Activated T-cell treated with anti-CD3 and anti-CD28 coated beads, Interleukin-2, amount 50 U/mL, for 4 hours (primary cell): ENCODE data around the gene VMAC. TPM values are rescaled to one million over a fixed set of nuclear protein-coding genes. Genes with fewer than 3 reads are reported as not detected.
"Not testable (repeated sequence)": the region's sequence is repeated elsewhere in the genome, so short reads cannot be mapped to it uniquely, and the experiment has no call there.

Source experiments
- ATAC-seq, 2 donors: fragments of 200-7000 bp; cut with Tn5 transposase; one replicate each; pipeline ENCODE4 v1.10.0; 2021
- DNase-seq: peaks from one replicate; pipeline ENCODE4 v3.0.0-alpha.2; 2020
- H3K27me3 Mint-ChIP-seq: one replicate; pipeline ENCODE4 v1.8.0; 2021; ENCODE audit warnings: low read depth, mixed read lengths
- H3K36me3 Mint-ChIP-seq: one replicate; pipeline ENCODE4 v1.8.0; 2022; ENCODE audit warnings: mixed read lengths; ENCODE audit not compliant: insufficient read depth
- H3K4me1 Mint-ChIP-seq: one replicate; pipeline ENCODE4 v1.8.0; 2021; ENCODE audit warnings: low read depth, mixed read lengths
- H3K4me3 Mint-ChIP-seq: one replicate; pipeline ENCODE4 v1.8.0; 2021; ENCODE audit warnings: mild to moderate bottlenecking, moderate library complexity, mixed read lengths
- H3K9me3 Mint-ChIP-seq: one replicate; pipeline ENCODE4 v1.8.0; 2021; ENCODE audit warnings: mixed read lengths
- total RNA-seq, 3 donors: library from RNA; stranded (reverse); gene quantifications; one replicate each; pipeline ENCODE4 v1.2.1, GENCODE V29; 2021

The VMAC gene
- total RNA-seq, 3 donors from 2014 or later, result 1.3 to 1.8 (median 1.7) TPM

DNA sequence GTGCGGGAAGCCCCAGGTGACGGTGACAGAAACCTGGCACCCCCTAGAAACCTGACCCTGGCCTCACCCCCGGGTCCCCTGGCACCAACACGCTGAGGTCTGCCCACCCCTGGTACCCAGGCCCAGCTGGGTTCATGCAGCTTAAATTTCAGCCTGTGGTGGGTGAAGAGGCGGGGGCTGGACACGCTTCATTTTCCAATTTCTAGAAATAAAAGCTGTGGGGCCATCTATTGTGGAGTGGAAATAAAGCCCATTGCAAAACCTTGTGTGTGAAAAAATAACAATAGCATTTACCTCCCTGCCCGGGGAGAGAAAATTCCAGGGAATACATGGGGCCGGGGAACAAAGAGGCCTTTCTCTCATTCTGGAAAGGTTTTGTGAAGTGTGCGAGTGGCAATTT lies 26.8 kb upstream of the VMAC start:
- Mint-ChIP-seq H3K4me1 (no peaks in the 10 kb centered on the region), H3K9me3 (no peaks in the 10 kb centered on the region), H3K36me3 (no peaks in the 10 kb centered on the region), H3K27me3 (peaks cover 29% of the 10 kb centered on the region), H3K4me3 (no peak overlapping the region)
- no peak for ATAC-seq
- DNase-seq, result no peak

DNA sequence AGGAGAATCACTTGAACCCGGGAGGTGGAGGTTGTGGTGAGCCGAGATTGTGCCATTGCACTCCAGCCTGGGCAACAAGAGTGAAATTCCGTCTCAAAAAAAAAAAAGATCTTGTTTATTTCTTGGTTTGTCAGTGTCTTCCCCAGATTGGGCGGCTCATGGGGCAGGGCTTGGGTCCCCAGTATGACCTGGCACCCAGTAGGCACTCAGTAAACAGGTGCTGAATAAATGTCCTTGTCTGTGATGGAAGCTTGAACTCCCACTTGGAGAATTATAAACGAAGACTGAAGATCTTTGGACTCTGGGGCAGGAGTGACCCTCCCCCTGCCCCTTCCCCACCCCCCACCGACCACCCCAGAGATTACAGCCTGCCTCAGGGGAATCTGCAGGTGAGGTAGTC lies 24.5 kb upstream of the VMAC start:
- DNase-seq, result no peak
- Mint-ChIP-seq H3K4me3 (no peak overlapping the region), H3K36me3 (no peaks in the 10 kb centered on the region), H3K4me1 (no peaks in the 10 kb centered on the region), H3K27me3 (peaks cover 29% of the 10 kb centered on the region), H3K9me3 (no peaks in the 10 kb centered on the region)
- ATAC-seq, result no peak

DNA sequence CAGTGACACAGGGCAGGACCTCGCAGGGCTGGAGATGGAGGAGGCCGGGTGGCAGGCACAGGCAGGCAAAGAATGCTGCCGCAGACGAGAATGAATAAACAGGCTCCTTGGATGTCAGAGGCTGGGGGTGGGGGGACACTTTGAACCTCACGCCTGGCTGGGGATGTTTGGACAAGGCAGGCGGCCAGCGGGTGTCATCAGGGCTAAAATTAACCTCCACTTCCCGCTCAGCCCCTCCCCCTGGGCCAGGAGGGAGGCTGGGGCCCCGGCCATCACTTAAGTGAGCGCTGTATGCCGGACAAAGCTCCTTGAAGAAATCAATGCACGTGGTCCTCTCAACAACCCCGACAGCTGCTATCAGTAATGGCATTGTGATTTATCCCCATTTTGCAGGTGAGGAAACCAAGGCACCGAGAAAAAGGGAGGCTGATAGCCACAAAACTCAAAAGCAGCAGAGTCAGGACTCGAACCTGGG lies 24.0 kb upstream of the VMAC start:
- no peaks in the 10 kb centered on the region for H3K9me3 Mint-ChIP-seq
- ATAC-seq (no peak), DNase-seq (no peak)
- no peak overlapping the region for H3K4me3 Mint-ChIP-seq
- H3K36me3 Mint-ChIP-seq, result no peaks in the 10 kb centered on the region
- peaks cover 34% of the 10 kb centered on the region for H3K27me3 Mint-ChIP-seq
- H3K4me1 Mint-ChIP-seq, result no peaks in the 10 kb centered on the region

DNA sequence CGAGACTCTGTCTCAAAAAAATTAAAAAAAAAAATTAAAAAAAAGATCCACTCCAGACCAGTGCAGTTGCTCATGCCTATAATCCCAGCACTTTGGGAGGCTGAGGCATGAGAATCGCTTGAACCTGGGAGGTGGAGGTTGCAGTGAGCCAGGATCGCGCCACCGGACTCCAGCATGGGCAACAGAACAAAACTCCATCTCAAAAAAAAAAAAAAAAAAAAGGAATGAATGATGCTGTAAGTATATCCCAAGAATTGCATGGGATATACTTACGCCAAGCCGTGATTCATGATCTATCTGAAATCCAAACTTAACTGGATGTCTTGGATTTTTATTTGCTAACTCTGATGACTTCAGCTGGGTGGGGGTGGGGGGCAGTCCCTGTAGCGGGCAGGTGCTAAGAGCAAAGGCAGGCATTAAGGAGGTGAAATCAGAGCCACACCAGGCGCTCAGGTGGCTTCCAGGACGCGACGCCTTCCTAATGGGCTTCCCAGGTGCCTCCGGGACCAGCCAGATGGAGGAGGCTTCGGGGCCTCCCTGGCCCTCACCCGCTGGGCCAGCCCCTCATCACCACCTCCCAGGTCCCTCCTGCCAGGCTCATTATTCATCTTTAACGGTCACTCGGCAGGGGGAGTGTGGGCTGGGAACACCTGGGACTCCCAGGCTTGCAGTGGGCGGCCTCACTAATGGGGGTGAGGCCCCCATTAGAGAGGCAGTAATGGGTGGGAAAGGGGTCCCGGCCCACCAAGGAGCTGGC lies 23.0 kb upstream of the VMAC start:
- Mint-ChIP-seq H3K4me1 (no peaks in the 10 kb centered on the region), H3K9me3 (no peaks in the 10 kb centered on the region), H3K36me3 (no peaks in the 10 kb centered on the region), H3K27me3 (peaks cover 30% of the 10 kb centered on the region), H3K4me3 (no peak overlapping the region)
- DNase-seq, result no peak
- no peak for ATAC-seq

DNA sequence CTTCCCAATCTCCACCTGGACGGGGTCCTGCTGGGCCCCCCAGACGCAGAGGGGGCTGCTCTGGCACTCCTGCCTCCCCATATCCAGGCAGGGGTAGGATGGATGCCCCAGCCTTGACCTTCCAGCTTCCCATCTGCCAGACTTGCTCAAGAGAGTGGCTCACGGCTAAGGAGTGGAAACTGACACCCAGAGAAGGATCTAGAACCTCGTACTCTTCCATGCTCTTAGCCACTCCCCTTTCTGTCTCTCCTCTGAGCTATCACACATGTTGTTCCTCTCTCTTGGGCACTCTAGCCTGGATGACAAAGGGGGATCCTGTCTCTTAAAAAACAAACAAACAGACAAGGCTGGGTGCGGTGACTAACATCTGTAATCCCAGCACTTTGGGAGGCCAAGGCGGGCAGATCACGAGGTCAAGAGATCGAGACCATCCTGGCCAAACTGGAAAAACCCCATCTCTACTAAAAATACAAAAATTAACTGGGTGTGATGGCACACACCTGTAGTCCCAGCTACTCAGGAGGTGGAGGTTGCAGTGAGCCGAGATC lies 22.2 kb upstream of the VMAC start:
- no peak for ATAC-seq
- Mint-ChIP-seq H3K4me3 (no peak overlapping the region), H3K36me3 (no peaks in the 10 kb centered on the region), H3K9me3 (no peaks in the 10 kb centered on the region), H3K27me3 (peaks cover 27% of the 10 kb centered on the region), H3K4me1 (no peaks in the 10 kb centered on the region)
- no peak for DNase-seq

DNA sequence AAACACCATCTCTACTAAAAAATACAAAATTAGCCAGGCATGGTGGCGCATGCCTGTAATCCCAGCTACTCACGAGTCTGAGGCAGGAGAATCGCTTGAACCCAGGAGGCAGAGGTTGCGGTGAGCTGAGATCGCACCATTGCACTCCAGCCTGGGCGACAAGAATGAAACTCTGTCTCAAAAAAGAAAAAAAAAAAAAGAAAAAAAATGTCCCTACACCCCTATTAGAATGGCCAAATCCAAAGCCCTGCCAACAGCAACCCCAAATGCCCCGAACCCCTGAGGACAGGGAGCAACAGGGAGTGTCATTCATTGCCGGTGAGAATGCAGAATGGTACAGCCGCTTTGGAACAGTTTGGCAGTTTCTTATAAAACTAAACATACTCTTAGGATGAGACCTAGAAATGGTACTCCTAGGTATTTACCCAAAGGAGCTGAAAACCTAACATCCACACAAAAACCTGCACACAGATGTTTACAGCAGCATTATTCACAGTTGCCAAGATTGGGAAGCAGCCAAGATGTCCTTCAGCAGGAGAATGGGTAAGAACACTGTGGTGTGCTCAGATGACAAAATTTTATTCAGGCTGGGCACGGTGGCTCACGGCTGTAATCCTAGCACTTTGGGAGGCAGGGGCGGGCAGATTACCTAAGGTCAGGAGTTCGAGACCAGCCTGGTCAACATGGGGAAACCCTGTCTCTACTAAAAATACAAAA lies 21.4 kb upstream of the VMAC start:
- not testable (repeated sequence) for H3K4me3 Mint-ChIP-seq, H3K36me3 Mint-ChIP-seq, H3K9me3 Mint-ChIP-seq, DNase-seq, ATAC-seq, H3K4me1 Mint-ChIP-seq
- H3K27me3 Mint-ChIP-seq, result peaks cover 21% of the 10 kb centered on the region

DNA sequence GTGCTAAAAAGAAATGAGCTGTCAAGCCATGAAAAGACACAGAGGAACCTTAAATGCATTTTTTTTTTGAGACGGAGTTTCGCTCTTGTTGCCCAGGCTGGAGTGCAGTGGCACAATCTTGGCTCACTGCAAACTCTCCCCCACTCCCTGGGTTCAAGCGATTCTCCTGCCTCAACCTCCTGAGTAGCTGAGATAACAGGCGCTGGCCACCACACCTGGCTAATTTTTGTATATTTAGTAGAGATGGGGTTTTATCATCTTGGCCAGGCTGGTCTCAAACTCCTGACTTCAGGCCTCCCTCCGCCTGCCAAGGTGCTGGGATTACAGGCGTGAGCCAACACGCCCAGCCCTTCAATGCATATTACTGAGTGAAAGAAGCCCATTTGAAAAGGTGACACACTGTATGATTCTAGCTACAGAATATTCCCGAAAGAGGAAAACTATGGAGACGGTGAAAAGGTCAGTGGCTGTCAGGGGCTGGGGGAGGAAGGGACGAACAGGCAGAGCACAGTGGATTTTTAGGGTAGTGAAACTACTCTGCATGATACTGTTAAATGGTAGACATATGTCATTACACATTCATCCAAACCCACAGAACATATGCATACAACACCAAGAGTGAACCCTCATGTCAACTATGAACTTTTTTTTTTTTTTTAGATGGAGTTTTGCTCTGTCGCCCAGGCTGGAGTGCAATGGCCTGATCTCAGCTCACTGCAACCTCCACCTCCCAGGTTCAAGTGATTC lies 20.4 kb upstream of the VMAC start:
- H3K36me3 Mint-ChIP-seq, H3K9me3 Mint-ChIP-seq, DNase-seq, H3K4me3 Mint-ChIP-seq, H3K4me1 Mint-ChIP-seq: not testable (repeated sequence)
- peaks cover 21% of the 10 kb centered on the region for H3K27me3 Mint-ChIP-seq
- peak in 1 of 2 donors; percentile 23 for ATAC-seq

DNA sequence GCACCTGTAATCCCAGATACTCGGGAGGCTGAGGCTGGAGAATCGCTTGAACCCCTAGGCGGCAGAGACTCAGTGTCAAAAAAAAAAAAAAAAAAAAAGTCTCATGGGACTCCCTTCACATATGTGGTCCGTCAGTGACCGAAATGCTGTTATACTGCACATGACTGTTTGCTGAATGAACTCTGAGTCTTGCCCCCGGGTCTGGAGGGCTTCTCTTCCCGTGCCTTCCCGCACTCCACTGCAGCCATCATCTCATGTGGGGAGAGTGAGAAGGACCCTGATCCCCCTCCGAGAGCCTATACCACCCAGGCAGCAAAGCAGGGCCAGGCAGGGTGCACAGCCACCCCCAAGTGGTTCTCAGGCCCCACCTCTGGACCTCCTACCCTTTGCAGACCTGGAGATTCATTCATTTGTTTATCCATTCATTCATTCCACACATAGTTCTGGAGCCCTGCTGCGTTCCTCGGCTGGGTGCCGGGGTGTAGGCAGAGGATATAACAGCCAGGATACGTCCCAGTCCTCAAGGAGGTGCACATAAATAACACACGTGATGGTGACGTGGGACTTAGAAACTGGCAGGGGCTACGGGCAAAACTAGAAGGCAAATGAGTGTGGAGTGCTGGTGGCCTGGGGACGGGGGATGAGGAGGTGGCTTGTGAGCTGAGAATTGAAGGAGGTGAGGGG lies 15.2 kb upstream of the VMAC start:
- H3K36me3 Mint-ChIP-seq, result no peaks in the 10 kb centered on the region
- no peak for ATAC-seq
- peaks cover 13% of the 10 kb centered on the region for H3K27me3 Mint-ChIP-seq
- H3K4me1 Mint-ChIP-seq, result peaks cover 2% of the 10 kb centered on the region
- H3K4me3 Mint-ChIP-seq, result no peak overlapping the region
- no peaks in the 10 kb centered on the region for H3K9me3 Mint-ChIP-seq
- DNase-seq, result no peak

DNA sequence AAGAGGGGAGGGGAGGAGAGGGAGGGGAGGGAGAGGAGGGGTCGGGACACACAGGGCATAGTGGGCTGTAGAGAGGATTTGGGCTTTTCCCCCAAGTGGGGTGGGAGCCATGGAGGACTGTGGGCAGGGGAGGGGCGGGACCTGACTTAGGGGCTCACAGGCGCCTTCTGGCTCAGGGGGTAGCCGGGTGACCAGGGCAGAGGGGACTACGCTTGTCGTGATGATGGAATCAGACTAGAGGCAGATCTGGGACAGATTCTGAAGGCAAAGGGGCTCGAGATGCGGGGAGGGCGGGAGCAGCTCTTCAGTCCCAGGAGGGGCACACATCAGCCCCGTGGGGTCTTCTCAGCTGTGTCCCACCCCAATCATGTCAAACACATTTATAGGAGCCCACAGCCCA lies 14.6 kb upstream of the VMAC start:
- peaks cover 2% of the 10 kb centered on the region for H3K4me1 Mint-ChIP-seq
- H3K36me3 Mint-ChIP-seq, result no peaks in the 10 kb centered on the region
- H3K4me3 Mint-ChIP-seq, result no peak overlapping the region
- H3K27me3 Mint-ChIP-seq, result peaks cover 13% of the 10 kb centered on the region
- DNase-seq (no peak), ATAC-seq (no peak)
- no peaks in the 10 kb centered on the region for H3K9me3 Mint-ChIP-seq

DNA sequence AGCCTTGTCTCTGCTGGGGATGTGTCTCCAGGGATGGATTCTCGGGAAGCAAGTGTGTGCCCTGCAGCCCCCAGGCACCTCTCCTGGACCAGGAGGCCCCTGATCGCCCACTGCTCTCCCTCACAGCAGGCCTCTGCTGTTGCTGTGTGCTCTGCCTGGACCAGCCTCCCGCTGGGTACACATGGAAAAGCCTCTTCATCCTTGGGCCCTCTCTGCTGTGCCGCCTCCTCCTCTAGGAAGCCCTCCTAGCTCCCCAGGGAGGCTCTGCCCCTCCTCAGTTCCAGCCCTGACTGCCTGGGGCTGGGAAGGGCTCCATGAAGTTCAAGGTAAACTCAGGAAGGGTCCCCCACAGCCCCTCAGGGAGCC lies 13.1 kb upstream of the VMAC start:
- H3K4me3 Mint-ChIP-seq, result no peak overlapping the region
- DNase-seq (no peak), ATAC-seq (no peak)
- H3K27me3 Mint-ChIP-seq, result peaks cover 7% of the 10 kb centered on the region
- no peaks in the 10 kb centered on the region for H3K9me3 Mint-ChIP-seq
- peaks cover 2% of the 10 kb centered on the region for H3K36me3 Mint-ChIP-seq
- peaks cover 2% of the 10 kb centered on the region for H3K4me1 Mint-ChIP-seq

DNA sequence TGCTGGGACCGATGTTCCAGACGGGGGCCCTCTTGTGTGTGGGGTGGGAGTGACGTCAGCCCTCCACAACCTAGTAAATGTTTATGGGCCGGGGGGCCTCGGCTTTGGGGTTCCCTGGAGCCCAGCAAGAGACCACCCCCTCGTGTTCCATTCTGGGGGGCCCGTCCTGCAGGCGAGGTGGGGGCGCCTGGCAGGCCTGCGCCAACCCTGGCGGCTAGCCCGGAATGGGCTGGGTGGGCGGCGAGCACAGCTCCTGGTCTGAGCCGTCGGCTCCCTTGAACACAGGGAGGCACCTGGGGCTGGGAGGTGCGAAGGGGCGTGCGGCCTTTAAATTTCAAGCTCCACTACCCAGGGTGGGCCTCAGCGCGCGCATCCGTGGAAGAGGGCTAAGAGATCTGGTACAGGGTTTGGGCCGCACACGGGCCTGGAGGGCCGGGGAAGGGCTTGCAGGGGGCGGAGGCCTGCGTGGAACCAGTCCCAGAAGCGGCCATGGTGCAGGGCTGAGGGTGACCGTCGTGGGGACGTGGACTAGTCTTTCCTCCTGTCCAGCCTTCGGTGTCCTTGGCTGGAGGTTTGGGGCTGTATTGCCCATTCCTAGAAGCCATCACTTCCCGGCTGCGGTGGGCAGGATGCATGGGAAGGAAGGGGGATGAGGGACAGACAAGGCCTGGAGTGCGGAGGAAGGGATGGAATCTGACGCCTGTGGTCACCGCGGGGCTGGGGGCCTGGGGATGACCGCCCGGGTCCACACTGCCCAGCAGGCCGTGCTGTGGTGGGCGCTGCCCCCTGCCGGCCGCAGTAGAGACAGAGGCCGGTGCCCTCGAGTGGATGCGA lies 12.5 kb upstream of the VMAC start:
- ATAC-seq (peak; percentile 47 to 51), DNase-seq (no peak)
- Mint-ChIP-seq H3K4me1 (peaks cover 2% of the 10 kb centered on the region), H3K4me3 (no peak overlapping the region), H3K36me3 (peaks cover 2% of the 10 kb centered on the region), H3K9me3 (no peaks in the 10 kb centered on the region), H3K27me3 (peaks cover 5% of the 10 kb centered on the region)

DNA sequence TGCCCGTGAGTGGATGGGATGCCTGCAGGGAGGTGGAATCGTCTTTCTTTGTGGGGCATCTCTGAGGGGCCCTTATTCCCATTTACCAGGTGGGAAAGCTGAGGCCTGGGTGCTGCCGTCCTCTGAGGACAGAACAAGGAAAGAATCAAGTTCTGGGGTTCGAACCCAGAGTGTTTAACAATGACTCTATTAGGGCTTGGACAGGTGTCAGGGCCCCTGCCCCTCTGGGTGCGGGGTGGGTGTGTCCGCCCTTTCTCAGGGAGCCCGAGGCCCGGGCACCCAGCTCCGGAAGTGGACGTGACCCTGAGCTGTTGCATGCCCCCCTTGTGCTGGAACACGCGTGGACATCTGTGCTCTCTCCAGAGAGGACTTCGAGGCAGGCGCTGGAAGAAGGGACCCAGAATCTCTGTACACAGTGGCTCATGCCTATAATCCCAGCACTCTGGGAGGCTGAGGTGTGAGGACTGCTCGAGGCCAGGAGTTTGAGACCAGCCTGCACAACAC lies 11.8 kb upstream of the VMAC start:
- Mint-ChIP-seq H3K36me3 (peaks cover 2% of the 10 kb centered on the region), H3K4me1 (peaks cover 2% of the 10 kb centered on the region), H3K4me3 (no peak overlapping the region), H3K9me3 (no peaks in the 10 kb centered on the region), H3K27me3 (peaks cover 5% of the 10 kb centered on the region)
- DNase-seq (no peak), ATAC-seq (no peak)

DNA sequence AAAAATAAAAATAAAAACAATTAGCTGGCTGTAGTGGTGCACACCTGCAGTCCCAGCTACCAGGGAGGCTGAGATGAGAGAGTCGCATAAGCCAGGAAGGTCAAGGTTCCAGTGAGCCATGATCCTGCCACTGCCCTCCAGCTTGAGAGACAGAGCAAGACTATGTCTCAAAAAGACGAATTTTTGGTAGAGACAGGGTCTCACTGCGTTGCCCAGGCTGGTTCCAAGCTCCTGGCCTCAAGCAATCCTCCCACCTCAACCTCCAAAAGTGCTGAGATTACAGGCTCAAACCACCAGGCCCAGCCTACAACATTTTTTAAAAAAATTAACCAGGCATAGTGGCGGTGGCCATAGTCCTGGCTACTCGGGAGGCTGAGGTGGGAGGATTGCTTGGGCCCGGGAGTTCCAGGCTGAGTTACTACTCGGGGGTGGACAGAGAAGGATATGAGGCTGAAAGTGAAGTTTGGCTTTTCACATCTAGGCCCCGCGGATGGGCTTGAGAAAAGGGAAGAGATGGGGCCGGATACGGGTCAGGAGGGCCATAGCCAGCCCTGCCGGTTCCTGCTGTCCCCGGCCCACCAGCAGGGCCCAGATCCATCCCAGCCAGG lies 11.3 kb upstream of the VMAC start:
- H3K4me1 Mint-ChIP-seq, result peaks cover 4% of the 10 kb centered on the region
- peaks cover 2% of the 10 kb centered on the region for H3K36me3 Mint-ChIP-seq
- H3K9me3 Mint-ChIP-seq, result no peaks in the 10 kb centered on the region
- no peak for DNase-seq
- H3K4me3 Mint-ChIP-seq, result no peak overlapping the region
- H3K27me3 Mint-ChIP-seq, result peaks cover 5% of the 10 kb centered on the region
- no peak for ATAC-seq
